Epidermal melanocyte (primary cell): ENCODE results near the gene CEP170.

Experiments
- DNase-seq: peaks from one replicate; pipeline ENCODE4 v3.0.0; 2011; ENCODE audit warnings: low spot score; ENCODE audit not compliant: insufficient read length

Gene CEP170

GRCh38 chr1:243268751-243269460, 13.8 kb upstream of the CEP170 start:
- no peak for DNase-seq

GRCh38 chr1:243267914-243268653, 13.0 kb upstream of the CEP170 start:
- peak; percentile 20 for DNase-seq

DNA sequence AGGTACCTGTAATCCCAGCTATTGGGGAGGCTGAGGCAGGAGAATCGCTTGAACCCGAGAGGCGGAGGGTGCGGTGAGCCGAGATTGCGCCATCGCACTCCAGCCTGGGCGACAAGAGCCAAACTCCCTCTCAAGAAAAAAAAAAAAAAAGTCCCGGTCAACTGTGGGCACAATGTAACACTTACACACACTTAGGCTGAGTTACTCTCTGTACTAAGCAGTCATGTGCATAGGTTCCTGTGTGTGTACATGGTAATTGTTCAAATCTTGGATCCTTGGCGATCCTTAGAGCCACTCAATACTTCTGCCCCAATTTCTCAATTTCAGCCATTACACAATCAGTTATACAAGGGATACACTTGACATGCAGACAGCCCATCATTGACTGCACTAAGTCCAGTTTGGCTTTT, 12.4 kb upstream of the CEP170 start:
- no peak for DNase-seq

DNA sequence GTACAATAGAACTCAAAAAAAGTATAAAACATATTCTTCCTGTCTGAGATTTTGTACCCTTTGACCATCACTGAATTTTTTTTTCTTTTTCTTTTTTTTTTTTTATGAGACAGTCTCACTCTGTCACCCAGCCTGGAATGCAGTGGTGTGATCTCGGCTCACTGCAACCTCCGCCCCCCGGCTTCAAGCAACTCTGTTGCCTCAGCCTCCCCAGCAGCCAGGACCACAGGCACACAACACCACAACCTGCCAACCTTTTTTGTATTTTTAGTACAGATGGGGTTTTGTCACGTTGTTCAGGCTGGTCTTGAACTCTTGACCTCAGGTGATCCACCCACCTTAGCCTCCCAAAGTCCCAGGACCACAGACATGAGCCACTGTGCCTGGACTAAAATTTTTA, 11.2 kb upstream of the CEP170 start:
- no peak for DNase-seq

GRCh38 chr1:243264717-243265116, 9.6 kb upstream of the CEP170 start:
- DNase-seq: no peak

DNA sequence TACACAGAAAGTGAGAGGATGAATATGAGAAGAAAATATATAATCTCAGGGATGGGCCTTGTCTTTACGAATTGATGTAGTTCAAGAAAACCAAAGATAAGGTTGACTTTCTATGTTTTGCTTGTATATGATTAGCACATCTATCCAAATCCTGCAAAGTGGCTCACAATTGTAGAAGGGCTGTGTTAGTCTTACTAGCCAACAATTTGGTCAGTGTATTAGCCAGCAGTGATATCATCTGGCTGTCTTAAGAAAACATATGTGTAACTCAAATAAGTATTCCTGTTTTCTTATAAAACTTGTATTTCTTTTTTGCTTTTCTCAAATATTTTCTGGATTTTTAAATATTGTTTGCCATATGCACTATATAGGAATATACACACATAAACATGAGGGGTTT, 6.3 kb upstream of the CEP170 start:
- no peak for DNase-seq

DNA sequence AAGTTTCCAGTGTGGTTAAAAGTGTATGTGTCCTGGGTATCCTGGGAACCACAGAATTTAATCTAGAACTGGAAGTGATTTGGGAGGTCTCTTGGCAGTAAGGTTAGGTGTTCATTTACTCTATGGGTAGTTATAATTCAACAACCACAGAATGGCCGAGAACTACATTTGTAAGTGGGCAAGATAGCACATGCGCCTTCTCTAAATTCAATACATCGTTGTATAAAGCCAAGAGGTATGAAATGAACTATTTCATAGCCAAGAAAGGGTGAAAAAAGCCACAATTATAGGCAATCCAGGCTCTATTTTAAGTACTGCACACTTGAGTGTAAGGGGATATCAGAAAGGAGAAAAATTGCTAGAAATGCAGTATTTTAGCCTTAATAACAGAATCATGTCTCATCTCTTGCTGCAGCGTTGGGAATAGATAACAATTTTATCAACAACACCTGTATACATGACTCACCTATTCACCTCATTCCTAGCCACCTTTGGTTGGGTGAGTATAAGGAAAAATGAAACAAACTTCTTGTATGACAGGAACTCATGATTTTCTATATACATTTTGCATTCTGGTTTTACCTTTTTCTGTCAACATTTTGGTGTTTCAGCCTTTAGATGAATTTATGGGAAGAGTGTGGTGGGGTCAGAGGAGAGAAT, 5.3 kb upstream of the CEP170 start:
- no peak for DNase-seq

GRCh38 chr1:243258731-243259130, 3.6 kb upstream of the CEP170 start:
- DNase-seq: no peak

DNA sequence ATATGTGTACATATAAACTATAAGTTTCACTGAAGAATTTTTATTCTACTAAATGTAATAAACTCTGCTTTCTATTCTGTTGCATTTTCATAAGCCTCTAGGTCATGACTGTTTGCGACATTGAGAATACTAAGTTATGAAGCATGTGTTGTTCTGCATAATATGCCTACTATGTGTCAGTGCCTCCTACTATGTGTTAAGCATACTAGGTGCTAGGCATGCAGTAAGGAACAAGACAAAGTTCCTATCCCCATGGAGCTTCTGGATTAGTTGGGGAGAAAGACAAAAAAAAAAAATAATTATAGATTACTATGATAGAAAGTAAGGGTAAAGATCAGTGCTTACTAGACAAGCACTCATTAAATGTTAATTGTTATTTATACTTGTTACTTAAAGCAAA, 2.1 kb upstream of the CEP170 start:
- DNase-seq: no peak

DNA sequence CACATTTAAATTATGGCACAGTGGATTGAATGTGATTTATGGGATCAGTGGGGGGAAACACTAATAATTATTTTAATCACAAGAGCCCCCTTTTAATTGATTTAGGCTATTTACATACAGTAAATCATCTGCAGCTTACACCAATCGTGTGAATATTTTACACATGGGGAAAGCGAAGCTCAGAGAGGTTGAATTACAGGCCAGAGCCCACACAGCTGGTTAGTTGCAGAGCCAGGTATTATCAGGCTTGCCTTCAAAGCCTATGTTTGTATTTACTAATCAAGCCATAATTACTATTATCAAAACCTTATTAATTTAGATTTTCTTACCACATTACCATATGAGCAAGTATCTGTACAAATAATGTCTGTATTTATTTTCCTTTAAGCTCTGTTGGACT, 1.5 kb upstream of the CEP170 start:
- no peak for DNase-seq

- DNase-seq: peak; percentile 92
These were observed 871 bp upstream of the CEP170 start, which contains the start of gene SDCCAG8 for GRCh38 chr1:243255791-243256512. SDCCAG8 (plus strand) TSS chr1:243256041; CDS start chr1:243256174, 133 bp downstream.

DNA sequence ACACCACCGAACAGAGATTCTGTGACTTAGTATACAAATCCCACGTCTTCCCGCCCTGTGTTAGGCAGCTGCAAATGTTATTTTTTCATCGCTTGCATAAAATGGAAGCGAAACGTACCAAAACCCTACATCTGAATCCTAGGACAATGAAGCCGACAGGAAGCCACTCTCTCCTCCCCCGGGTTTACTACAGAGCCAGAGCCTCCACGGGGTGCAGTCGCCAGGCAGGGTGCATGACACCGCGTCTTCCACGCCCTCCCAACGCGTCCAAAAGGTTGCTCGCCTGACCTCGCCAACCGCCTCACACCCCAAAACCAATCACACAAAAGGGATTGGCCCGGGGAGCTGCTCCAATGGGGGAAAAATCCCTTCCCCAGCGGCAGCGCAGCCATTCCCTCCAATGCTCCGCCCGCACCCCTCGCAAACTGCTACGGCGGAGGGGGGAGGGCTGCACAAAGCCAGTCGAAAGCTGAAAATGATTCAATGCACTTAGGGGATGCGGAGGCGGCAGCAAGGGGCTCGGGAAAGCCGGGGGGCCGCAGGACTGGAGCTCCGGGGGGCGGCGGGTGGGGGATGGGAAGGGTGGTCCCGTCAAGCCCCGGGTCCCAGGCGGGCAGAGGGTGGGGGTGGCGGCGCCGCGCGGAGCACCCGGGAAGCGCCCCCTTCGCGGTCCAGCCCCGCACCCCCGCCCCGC, 701 bp downstream of the CEP170 start:
- DNase-seq: peak; percentile 32

DNA sequence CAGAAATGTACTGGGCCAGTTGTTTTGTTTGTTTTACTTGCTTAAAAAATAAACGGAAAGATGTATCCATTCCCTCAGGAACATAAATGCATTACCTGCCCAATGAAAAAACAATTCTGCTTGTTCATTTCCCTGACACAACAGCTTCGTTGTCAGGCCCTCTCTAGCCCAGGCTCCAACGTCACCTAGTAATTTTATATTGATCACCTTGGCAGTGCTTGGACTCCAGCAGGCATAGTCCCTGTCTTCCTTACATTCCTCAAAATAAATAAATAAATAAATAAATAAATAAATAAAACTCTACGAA, 1.2 kb downstream of the CEP170 start:
- no peak for DNase-seq

- DNase-seq: no peak
These were observed 1.7 kb downstream of the CEP170 start for GRCh38 chr1:243253211-243253925.

- DNase-seq: no peak
These were observed 3.5 kb downstream of the CEP170 start for GRCh38 chr1:243251539-243251938.

GRCh38 chr1:243250102-243250501, 5.0 kb downstream of the CEP170 start:
- no peak for DNase-seq

DNA sequence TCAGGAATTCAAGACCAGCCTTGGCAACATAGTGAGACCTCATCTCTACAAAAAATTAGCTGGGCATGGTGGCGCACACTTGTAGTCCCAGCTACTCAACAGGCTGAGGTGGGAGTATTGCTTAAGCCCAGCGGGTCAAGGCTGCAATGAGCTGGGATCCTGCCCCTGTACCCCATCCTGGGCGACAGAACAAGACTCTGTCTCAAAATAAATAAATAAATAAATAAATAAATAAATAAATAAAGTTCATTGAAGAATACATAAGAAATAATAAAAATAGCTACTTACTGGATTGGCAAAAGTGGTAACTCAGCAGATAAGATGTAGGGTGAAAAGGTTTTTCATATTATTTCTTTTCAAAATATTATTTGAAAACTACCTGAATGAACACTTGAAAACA, 5.9 kb downstream of the CEP170 start:
- DNase-seq: no peak

- no peak for DNase-seq
These were observed 7.2 kb downstream of the CEP170 start for GRCh38 chr1:243247901-243248300.

DNA sequence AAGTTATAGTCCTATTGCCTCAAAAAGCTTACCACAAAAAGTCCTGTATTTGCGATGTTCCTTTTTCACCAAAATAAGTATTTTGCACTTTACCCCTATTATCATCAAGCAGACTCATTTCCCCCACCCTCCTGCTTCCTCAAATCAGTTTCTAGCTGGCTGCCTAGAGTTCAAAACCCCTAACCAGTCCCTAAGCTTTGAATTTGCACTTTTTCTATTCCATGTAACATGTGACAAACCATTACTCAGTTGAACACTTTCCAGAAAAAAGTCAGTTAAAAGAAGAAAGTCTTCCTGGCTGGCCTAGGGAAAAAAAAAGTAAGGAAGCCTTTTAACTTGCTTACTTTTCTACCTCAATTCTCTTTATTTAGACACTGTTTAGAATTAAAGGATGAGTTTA, 8.2 kb downstream of the CEP170 start:
- DNase-seq: no peak

GRCh38 chr1:243244432-243244841, 10.6 kb downstream of the CEP170 start:
- no peak for DNase-seq
